SU-DHL-6 (cell line): Measurements from ENCODE around the gene CCDC137.

Experiments
- CTCF ChIP-seq: fragments of 200-600 bp; sonication (generic); IDR thresholded peaks from one replicate; pipeline ENCODE4 v1.5.1; 2017; ENCODE audit warnings: antibody characterized with exemption, mild to moderate bottlenecking, low read length, moderate library complexity; ENCODE audit not compliant: insufficient read depth, poor library complexity, severe bottlenecking
- EZH2phosphoT487 ChIP-seq: fragments of 200-600 bp; sonication (generic), shearing (Covaris generic); conservative IDR thresholded peaks from 2 replicates; pipeline ENCODE4 v1.6.1; 2018; ENCODE audit warnings: mild to moderate bottlenecking, antibody characterized with exemption, low read length, moderate library complexity, mixed read lengths

DNA sequence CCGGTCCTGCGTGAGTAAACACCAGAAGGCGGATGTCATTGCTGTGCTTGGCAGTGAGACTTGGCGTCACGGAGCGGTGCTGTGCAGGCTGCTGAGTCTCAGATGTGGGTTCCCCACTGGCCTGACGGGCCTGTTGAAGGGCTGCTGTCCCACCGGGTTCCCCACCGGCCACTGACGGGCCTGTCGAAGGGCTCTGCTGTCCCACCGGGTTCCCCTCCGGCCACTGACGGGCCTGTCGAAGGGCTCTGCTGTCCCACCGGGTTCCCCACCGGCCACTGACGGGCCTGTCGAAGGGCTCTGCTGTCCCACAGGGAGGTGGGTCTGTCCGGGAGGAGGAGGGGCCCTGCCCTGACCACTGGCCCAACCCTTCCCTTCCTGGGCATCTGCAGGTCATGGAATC, 20.1 kb downstream of the CCDC137 start:
- TF ChIP-seq CTCF (no peak), EZH2phosphoT487 (no peak)
